GM18520 (cell line): ENCODE data around the gene PACRG.

Experiments
- ATAC-seq: cut with Tn5 transposase; IDR thresholded peaks from one replicate; pipeline ENCODE4 v1.9.1; 2021; ENCODE audit not compliant: unreplicated experiment

Gene PACRG

DNA sequence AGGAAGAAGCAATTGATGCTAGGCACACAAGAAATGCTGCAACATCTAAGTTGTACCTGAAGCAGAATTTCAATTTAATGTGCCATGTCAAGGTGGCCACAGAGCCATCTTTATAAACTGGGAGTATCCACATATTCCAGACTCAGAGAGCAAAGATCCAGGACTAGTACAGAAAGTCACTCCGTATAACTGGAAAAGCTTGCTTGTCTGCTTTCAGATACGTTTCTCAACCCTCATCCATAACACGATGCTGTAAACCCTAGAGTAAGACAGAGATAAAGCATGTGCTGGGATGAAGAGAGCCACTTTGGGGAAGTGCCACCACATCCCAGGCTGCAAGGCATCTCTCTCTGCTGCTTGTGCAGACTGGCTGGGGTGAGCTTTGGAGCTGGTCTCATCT, 134.7 kb downstream of the PACRG start:
- no peak for ATAC-seq

GRCh38 chr6:162862941-162863340, 135.2 kb downstream of the PACRG start:
- ATAC-seq = no peak

DNA sequence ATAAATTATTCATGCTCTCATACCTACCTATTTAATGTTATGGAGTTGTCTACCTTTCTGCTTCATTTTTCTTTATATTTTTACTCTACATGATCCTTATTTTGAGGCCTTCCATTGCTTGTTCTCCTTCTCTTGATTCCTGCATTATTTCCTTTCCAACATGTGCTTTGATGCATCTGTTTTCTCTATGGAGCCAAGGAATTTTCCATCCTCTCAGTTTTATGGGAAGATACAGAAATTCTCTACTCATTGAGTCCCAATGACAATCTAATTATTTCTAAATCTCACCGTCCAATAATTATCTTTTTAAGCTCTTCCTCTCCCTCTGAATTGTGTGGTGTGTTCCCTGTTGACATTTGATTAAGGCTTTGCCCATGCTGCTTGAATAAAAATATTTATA, 136.0 kb downstream of the PACRG start:
- ATAC-seq = no peak

- no peak for ATAC-seq
These were observed 137.1 kb downstream of the PACRG start for GRCh38 chr6:162864911-162865310.

DNA sequence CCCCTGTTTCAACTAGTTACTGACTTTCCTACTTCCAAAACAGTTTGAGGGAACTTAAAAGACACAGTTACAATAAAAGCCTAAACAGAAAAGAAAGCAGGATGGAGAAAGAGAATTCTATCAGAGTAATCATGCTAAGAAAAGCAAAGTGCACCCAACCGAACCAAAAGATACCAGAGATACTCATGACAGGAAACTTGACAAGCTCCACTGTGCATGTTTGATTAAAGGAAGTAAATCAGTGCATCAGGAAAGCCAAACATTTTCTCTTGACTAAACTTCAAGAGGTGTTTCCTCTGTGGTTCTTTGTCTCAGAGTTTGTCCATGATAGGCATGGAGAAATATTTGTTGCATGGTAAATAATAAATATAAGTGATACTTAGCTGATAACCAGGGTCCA, 138.9 kb downstream of the PACRG start:
- ATAC-seq = no peak

- ATAC-seq = no peak
These were observed 140.6 kb downstream of the PACRG start for GRCh38 chr6:162868397-162868796.

DNA sequence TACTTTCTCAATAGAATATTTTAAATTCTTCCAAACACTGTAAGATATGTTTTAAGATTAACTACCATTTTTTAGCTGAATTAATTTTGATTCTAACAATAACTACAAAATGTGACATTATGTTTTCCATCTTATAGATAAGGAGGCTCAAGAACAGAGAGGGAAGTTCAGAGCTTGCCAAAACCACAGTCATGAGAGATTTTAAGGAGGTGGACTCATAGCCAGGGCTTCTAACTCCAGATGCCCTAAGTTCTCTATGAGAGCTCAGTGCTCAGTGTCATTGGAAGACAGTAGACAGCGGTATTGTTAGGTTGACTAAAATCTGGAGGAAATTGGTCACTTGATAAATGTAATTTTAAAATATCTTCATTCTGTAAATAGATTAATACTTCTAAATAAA, 144.2 kb downstream of the PACRG start:
- no peak for ATAC-seq

DNA sequence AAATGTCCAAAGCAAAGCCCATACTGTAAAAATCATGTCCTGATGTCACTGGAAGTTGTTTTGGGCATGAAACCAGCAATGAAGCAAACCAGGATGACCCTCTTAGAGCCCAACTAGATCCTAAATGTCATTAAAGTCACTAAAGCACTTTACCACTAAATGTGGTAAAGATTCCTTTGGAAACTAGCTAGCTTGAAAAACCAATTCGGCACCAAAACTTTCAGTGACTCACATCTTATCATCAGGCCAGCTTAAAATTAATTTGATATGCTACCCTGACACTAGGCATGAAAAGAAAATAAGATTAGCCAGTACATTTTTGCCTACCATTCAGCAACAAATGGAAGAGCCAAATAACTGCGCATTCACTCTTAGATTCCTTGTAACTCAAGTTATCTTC, 145.8 kb downstream of the PACRG start:
- ATAC-seq = no peak

- no peak for ATAC-seq
These were observed 147.3 kb downstream of the PACRG start for GRCh38 chr6:162875070-162875469.

GRCh38 chr6:162882801-162883481, 155.2 kb downstream of the PACRG start:
- no peak for ATAC-seq

- no peak for ATAC-seq
These were observed 160.4 kb downstream of the PACRG start for GRCh38 chr6:162887981-162888689.

DNA sequence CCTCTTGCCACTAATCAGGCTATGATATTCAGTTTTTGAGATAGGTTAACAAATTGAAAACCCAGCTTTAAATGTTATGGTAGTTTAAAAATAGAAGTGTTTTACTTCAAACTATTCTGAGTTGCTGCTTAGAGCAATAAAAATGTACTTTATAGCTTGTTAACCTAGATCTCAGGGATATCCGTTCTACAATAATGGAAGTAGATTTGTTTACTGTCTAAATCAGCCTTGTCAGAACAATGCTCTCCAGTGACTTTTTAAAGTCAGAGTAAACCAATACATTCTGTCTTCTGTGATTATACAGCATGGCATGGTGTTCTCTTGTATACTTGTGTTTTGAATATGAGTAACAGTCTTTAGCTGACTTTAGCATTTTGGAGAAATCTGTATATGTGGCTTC, 161.5 kb downstream of the PACRG start:
- ATAC-seq = no peak

GRCh38 chr6:162898011-162898410, 170.2 kb downstream of the PACRG start:
- no peak for ATAC-seq

DNA sequence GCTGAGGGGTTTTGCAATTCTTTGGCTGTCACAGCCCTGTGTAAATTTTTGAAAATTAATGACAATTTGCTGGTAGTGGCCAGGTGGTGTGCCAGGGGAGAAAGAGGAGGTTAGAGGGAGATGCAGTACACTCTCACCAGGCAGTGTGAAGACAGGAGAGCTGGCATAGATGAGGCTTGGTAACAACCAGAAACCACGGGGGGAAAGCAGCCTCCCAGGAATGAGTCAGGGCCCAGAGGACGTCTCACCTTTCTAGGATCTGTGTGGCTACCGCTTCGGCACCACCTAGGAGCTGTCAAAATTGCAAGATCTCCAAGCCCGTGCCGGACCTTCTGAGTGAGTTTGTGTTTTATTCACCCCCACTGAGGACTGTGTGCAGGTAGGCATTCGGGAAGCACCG, 171.4 kb downstream of the PACRG start:
- ATAC-seq = no peak

DNA sequence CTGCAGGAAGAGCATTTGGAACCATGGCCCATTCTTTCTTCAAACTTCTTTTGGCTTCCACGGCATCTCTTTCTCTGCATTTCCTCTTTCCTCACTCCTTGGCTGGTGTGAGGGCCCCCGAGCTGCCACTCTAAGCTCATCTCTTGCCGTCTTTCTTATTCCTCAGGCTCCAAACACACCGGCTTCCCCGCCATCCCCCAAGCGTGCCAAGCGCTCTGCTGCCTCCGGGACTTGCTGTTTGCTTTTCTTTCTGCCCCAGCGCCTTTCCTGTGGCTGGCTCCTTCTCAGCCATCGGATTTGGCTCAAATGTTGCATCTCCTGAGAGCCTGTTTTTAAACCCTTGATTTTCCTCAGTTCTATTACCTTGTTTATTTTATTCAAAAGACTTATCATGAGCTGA, 172.7 kb downstream of the PACRG start:
- ATAC-seq = no peak

DNA sequence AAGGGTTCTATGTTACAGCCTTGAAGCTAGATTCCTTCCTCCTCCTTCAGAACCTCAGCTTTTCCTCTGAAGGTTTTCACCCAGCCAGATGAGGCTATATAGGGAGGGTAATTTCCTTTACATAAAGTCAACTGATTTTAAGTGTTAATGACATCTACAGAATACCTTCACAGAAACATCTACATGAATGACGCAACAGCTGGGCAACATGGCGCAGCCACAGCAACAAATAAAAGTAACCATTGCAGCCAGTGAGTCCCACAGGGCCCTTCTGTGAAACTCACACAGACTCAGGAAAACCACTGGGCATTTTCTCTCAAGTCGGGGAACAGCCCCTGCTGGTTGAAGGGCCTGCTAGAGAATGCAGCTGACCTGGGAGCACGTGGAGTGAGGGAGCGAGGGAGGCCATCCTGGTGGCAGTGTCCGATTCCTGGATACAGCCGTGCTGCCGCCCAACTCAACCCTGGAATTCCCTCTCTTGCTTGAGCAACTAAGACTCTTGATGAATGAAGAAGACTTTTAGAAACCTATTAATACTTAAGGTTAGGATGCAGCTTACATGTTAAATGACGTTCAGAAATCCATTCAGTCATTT, 176.4 kb downstream of the PACRG start:
- no peak for ATAC-seq

DNA sequence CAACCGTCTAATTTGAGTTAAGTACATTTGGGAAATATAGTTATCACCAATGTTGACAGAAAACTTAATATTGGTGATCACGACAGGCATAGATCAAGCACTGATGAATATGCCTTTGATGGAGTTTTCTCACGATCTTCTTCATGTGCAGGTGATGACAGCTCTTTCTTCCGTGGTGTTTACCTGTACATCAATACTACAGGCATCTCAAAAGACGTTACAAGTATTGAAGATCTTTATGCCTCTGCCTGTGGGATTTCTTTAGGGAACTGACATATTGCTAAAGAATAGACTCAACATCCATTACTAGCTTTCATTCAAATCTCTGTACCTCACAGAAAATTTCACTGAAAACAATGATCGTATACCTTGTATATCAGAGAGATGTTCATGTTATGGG, 178.7 kb downstream of the PACRG start:
- ATAC-seq = no peak

DNA sequence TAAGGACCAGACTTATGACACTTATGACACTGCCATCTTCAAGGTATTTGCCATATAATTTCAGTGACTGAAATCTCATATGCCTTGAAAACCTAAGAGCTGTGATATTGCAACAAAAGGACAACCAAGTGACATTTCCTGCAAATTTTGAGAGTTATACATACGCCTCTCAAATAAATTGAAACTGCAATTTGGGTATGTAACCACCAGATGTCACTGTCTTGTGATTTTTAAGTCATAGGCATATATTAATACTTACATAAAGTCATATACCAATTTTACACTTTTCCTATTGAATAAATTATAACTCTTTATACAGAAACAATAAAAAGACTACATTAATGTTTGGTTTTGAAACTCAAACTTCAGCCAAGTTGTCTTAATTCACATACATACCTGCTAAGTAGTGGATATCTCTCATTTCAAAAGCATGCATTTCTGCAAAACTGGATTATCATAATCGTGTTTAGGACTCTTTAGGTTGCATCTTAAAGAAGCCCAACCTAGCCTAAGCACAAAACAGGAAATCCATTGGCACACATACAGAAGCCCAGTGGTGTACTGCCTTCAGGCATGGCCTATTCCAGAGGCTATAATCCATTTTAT, 180.2 kb downstream of the PACRG start:
- no peak for ATAC-seq

DNA sequence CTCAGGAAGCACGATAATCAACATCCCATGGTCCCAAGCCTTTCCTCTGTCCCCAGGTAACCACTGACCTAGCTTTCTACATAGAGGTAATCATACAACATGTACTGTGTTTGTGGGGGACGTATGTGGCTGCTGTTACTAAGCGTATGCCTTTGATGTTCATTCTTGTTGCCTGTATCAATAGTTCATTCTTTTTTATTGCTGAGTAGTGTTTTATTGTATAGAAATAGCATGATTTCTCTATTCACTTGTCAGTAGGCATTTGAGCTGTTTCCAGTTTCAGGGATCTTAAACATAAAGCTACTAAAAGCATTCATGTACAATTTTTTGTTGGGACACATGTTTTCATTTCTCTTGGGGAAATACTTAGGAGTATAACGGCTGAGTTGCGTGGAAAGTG, 185.4 kb downstream of the PACRG start:
- no peak for ATAC-seq

DNA sequence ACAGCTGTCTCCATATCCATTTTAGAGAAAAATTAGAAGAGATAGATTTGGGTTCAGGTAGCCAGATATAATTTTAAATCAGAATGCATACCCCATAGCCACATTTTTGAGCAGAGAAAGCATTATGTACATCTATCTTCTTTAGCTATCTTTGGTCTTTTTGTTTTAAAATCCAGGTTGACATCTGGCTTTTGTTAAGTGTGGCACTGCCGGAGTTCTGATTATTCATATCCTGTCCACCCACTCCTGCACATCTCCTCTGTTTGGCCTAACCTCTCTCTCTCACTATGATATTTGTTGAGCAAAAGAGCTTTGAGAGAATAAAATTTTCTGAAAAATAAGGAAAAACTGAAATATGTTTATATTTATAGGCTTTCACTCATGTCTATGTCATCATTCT, 189.7 kb downstream of the PACRG start:
- ATAC-seq = no peak

DNA sequence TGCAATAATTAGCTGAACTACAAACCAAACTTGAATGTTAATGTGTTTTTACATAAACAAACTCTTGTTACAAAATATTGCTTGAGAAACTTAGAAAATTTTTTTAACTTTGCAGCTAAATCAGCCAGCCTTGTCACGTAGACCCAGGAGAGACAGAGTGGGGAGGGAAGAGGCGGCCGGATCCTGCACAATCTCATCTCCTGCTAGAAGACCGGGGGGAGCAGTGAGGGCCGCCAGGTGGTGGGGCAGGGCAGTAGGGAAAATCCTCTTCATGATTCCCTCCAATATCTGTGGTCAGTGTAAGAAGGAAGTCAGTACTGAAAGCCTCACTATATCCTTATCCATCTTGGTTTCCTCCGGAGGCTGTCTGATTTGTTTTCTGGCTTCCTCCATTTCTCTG, 193.3 kb downstream of the PACRG start:
- ATAC-seq = no peak

DNA sequence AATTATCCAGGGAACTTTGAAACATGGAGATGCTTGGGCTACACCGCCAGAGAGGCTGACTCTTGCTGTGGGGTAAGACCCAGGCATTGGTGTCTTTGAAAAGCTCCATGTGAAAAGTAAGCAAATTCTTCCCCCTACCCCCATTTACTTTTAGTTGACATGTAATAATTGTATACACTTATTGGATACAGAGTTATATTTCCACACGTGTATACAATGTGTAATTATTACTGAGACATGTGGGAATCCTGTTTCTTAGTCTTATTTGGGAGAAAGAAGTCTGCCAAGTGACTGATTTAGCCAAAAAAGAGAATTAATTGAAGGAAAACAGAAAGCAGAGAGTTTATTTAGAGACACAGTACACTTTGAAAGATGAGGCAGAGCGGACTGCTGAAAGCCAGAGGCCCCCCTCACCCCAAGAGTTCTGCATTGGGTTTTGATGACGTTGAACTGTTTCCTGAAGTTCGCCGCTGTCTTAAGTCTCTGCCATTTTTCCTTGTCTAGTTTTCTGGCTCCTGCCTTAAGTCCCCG, 193.8 kb downstream of the PACRG start:
- no peak for ATAC-seq
